ENCODE measurements around the gene RNF41. TPM values are rescaled to one million over a fixed set of nuclear protein-coding genes. Genes with fewer than 3 reads are reported as not detected.

RNF41 gene
- total RNA-seq, 1 donor from 2014 or later = 49.8 TPM

DNA sequence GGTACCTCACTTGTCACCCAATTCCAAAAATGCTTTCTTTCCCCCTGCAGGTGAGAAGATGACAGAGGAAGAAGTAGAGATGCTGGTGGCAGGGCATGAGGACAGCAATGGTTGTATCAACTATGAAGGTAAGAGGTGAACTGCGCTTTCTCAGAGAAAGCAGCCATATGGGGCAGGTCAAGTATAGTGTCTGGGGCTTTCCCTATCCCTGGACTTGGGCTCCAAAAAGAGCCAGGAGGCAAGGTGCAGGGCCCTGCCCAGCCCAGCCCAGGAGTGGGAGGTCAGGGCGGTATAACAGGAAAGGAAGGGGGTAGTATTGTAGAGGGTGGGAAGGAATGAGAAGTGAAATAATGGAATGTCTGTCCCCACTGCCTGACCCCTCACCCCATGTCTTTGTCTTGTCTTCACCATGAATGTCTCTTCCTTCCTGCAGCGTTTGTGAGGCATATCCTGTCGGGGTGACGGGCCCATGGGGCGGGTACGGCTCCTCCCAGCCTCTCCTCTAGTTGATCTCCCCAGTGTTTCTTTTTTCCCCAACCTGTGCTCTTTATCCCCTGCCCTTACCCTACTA lies 61.4 kb downstream of the RNF41 start:
- Histone ChIP-seq H3K27me3 (ENCODE audit: low read depth) (no peaks in the 10 kb centered on the region), H3K36me3 (peaks cover 60% of the 10 kb centered on the region), H3K9me3 (no peaks in the 10 kb centered on the region), H3K4me3 (peak overlapping the region; percentile 88), H3K4me1 (peaks cover 50% of the 10 kb centered on the region), H3K27ac (peak overlapping the region; percentile 96)
- no peak for DNase-seq
- intact Hi-C loops (cut with DNase I) = no loop called here
- TF ChIP-seq, protein P1, sequence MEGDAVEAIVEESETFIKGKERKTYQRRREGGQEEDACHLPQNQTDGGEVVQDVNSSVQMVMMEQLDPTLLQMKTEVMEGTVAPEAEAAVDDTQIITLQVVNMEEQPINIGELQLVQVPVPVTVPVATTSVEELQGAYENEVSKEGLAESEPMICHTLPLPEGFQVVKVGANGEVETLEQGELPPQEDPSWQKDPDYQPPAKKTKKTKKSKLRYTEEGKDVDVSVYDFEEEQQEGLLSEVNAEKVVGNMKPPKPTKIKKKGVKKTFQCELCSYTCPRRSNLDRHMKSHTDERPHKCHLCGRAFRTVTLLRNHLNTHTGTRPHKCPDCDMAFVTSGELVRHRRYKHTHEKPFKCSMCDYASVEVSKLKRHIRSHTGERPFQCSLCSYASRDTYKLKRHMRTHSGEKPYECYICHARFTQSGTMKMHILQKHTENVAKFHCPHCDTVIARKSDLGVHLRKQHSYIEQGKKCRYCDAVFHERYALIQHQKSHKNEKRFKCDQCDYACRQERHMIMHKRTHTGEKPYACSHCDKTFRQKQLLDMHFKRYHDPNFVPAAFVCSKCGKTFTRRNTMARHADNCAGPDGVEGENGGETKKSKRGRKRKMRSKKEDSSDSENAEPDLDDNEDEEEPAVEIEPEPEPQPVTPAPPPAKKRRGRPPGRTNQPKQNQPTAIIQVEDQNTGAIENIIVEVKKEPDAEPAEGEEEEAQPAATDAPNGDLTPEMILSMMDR (IDR thresholded peaks at IDR 0.05) = no peak
- ATAC-seq = no peak

- no peak for DNase-seq
- TF ChIP-seq, protein P1 (IDR thresholded peaks at IDR 0.05) = no peak
- no peak for ATAC-seq
- H3K4me1 ChIP-seq = peaks cover 50% of the 10 kb centered on the region
- no peaks in the 10 kb centered on the region for H3K27me3 ChIP-seq (ENCODE audit: low read depth)
- intact Hi-C loops (cut with DNase I) = no loop called here
- H3K36me3 ChIP-seq = peaks cover 53% of the 10 kb centered on the region
- H3K4me3 ChIP-seq = peak overlapping the region; percentile 88
- H3K27ac ChIP-seq = peak overlapping the region; percentile 96
- no peaks in the 10 kb centered on the region for H3K9me3 ChIP-seq
Measured at GRCh38 chr12:56159482-56160192, 62.1 kb downstream of the RNF41 start.

- ATAC-seq (peak; percentile 80), DNase-seq (peak; percentile 93)
- Histone ChIP-seq H3K36me3 (peaks cover 47% of the 10 kb centered on the region), H3K27me3 (ENCODE audit: low read depth) (no peaks in the 10 kb centered on the region), H3K9me3 (no peaks in the 10 kb centered on the region), H3K4me3 (peak overlapping the region; percentile 88), H3K4me1 (peaks cover 50% of the 10 kb centered on the region), H3K27ac (peak overlapping the region; percentile 96)
- intact Hi-C loops (cut with DNase I) = no loop called here
- TF ChIP-seq, protein P1 (IDR thresholded peaks at IDR 0.05) = no peak
Measured at GRCh38 chr12:56158926-56159461, 62.7 kb downstream of the RNF41 start.

GRCh38 chr12:56158029-56158925 lies 63.4 kb downstream of the RNF41 start, which contains the start of gene MYL6:
MYL6 (plus strand) TSS chr12:56158359; CDS start chr12:56158402, 43 bp downstream.
- ATAC-seq (peak; percentile 93 to 94), DNase-seq (peak; percentile 96)
- peaks cover 50% of the 10 kb centered on the region for H3K4me1 ChIP-seq
- no peaks in the 10 kb centered on the region for H3K9me3 ChIP-seq
- peak within 1 kb of the TSS; percentile 96 for H3K27ac ChIP-seq
- TF ChIP-seq, protein P1 (IDR thresholded peaks at IDR 0.05) = no peak
- H3K4me3 ChIP-seq = peak within 1 kb of the TSS; percentile 88
- intact Hi-C loops (cut with DNase I) = no loop called here
- no peaks in the 10 kb centered on the region for H3K27me3 ChIP-seq (ENCODE audit: low read depth)
- peaks cover 40% of the 10 kb centered on the region for H3K36me3 ChIP-seq

Measured in lower lobe of right lung (tissue), 2 donors.